ENCODE data around the gene RABEP2. TPM values are rescaled to one million over a fixed set of nuclear protein-coding genes. Genes with fewer than 3 reads are reported as not detected.

RABEP2 gene
- total and polyA plus RNA-seq, 9 of the 15 experiments (the other 6 are each of a cell fraction or from before 2014, with no cell fraction given) = 0.15 to 13.4 (median 3.5) TPM

DNA sequence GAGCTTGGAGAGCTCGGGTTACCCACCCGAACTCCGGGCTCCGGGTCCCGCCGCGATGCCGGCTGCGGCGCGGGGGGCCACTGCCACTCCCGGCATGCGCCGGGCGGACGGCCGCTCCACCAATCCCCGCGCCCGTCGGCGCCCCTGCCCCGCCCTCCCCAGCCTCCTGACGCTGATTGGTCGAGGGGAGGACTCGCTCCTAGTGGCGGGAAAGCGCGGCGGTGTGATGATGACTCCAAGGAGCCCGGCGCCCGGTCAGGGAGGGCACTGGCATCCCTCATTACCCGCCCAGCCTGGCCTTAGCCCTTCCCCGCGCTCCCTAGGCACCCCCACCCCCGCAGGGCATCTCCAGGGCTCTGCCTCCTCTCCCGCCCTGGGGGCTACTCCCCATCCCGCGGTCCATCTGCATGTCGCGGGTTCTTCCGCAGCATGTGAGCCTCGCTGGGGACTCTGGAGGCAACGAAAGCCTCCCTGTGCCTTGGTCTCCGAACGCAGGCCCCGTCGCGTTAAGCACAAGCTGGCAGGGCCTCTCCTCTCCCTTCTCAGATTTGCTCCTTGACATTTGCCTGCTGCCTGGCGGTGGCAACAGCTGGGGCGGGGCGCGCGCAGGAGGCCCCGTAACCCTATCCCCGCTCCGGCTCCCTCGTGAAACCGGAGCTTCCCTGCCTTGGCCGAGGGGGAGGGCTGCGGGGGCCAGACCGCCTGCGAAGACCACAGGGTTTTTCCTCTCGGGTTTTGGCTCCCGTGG, 45.0 kb downstream of the RABEP2 start (continued):
- TF ChIP-seq MYC (IDR thresholded peaks at IDR 0.05; ENCODE audit: low read depth, low read length) (peak; percentile 24; the same call in 1 of the 2 replicates), MYC (CRISPR knock-in tag; IDR thresholded peaks at IDR 0.05; ENCODE audit: borderline replicate concordance, low read depth) (peak; percentile 46; the same call in 1 of the 2 replicates), CBFB (CRISPR knock-in tag; IDR thresholded peaks at IDR 0.05) (no peak)
- TF ChIP-seq, protein P1, sequence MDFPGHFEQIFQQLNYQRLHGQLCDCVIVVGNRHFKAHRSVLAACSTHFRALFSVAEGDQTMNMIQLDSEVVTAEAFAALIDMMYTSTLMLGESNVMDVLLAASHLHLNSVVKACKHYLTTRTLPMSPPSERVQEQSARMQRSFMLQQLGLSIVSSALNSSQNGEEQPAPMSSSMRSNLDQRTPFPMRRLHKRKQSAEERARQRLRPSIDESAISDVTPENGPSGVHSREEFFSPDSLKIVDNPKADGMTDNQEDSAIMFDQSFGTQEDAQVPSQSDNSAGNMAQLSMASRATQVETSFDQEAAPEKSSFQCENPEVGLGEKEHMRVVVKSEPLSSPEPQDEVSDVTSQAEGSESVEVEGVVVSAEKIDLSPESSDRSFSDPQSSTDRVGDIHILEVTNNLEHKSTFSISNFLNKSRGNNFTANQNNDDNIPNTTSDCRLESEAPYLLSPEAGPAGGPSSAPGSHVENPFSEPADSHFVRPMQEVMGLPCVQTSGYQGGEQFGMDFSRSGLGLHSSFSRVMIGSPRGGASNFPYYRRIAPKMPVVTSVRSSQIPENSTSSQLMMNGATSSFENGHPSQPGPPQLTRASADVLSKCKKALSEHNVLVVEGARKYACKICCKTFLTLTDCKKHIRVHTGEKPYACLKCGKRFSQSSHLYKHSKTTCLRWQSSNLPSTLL (IDR thresholded peaks at IDR 0.05) = no peak
- TF ChIP-seq, protein P2, sequence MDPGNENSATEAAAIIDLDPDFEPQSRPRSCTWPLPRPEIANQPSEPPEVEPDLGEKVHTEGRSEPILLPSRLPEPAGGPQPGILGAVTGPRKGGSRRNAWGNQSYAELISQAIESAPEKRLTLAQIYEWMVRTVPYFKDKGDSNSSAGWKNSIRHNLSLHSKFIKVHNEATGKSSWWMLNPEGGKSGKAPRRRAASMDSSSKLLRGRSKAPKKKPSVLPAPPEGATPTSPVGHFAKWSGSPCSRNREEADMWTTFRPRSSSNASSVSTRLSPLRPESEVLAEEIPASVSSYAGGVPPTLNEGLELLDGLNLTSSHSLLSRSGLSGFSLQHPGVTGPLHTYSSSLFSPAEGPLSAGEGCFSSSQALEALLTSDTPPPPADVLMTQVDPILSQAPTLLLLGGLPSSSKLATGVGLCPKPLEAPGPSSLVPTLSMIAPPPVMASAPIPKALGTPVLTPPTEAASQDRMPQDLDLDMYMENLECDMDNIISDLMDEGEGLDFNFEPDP (CRISPR knock-in tag; IDR thresholded peaks at IDR 0.05) = no peak
- TF ChIP-seq, protein P3, sequence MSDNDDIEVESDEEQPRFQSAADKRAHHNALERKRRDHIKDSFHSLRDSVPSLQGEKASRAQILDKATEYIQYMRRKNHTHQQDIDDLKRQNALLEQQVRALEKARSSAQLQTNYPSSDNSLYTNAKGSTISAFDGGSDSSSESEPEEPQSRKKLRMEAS (CRISPR knock-in tag; IDR thresholded peaks at IDR 0.05) = peak; percentile 96
